ENCODE measurements around the gene NFS1. TPM values are rescaled to one million over a fixed set of nuclear protein-coding genes. Genes with fewer than 3 reads are reported as not detected.

The NFS1 gene
- total RNA-seq, 1 donor from 2014 or later: 19.5 TPM

GRCh38 chr20:35681960-35682359 lies 17.2 kb downstream of the NFS1 start:
- intact Hi-C loops (cut with DNase I): no loop called here
- no peak for ATAC-seq

GRCh38 chr20:35680452-35681183 lies 18.5 kb downstream of the NFS1 start:
- Histone ChIP-seq H3K27ac (no peak overlapping the region), H3K36me3 (peaks cover 27% of the 10 kb centered on the region), H3K4me1 (no peaks in the 10 kb centered on the region), H3K27me3 (no peaks in the 10 kb centered on the region), H3K9me3 (no peaks in the 10 kb centered on the region), H3K4me3 (no peak overlapping the region)
- intact Hi-C loops (cut with DNase I): no loop called here
- ATAC-seq: peak; percentile 70
- no peak for DNase-seq
- no peak for TF ChIP-seq CTCF (IDR thresholded peaks at IDR 0.05)

More at GRCh38 chr20:35681960-35682359, 17.2 kb downstream of the NFS1 start:
- Histone ChIP-seq H3K27me3 (no peaks in the 10 kb centered on the region), H3K9me3 (no peaks in the 10 kb centered on the region), H3K27ac (no peak overlapping the region), H3K4me3 (no peak overlapping the region), H3K36me3 (peaks cover 30% of the 10 kb centered on the region), H3K4me1 (no peaks in the 10 kb centered on the region)
- DNase-seq: no peak
- no peak for TF ChIP-seq CTCF (IDR thresholded peaks at IDR 0.05)

GRCh38 chr20:35674921-35675320 lies 24.2 kb downstream of the NFS1 start:
- TF ChIP-seq CTCF (IDR thresholded peaks at IDR 0.05): no peak
- intact Hi-C loops (cut with DNase I): no loop called here
- Histone ChIP-seq H3K36me3 (peaks cover 67% of the 10 kb centered on the region), H3K27me3 (no peaks in the 10 kb centered on the region), H3K4me3 (no peak overlapping the region), H3K9me3 (no peaks in the 10 kb centered on the region), H3K4me1 (no peaks in the 10 kb centered on the region), H3K27ac (no peak overlapping the region)
- DNase-seq: no peak
- ATAC-seq: no peak

GRCh38 chr20:35673884-35674283 lies 25.3 kb downstream of the NFS1 start:
- no peak for TF ChIP-seq CTCF (IDR thresholded peaks at IDR 0.05)
- intact Hi-C loops (cut with DNase I): no loop called here
- no peak overlapping the region for H3K4me3 ChIP-seq
- H3K27ac ChIP-seq: no peak overlapping the region
- no peaks in the 10 kb centered on the region for H3K9me3 ChIP-seq
- no peak for DNase-seq
- peaks cover 75% of the 10 kb centered on the region for H3K36me3 ChIP-seq
- ATAC-seq: no peak
- no peaks in the 10 kb centered on the region for H3K27me3 ChIP-seq
- no peaks in the 10 kb centered on the region for H3K4me1 ChIP-seq

GRCh38 chr20:35669681-35670080 lies 29.5 kb downstream of the NFS1 start:
- ATAC-seq (no peak), DNase-seq (no peak)
- Histone ChIP-seq H3K36me3 (peaks cover 62% of the 10 kb centered on the region), H3K27ac (no peak overlapping the region), H3K27me3 (no peaks in the 10 kb centered on the region), H3K4me1 (no peaks in the 10 kb centered on the region), H3K4me3 (no peak overlapping the region), H3K9me3 (no peaks in the 10 kb centered on the region)
- TF ChIP-seq CTCF (IDR thresholded peaks at IDR 0.05): no peak
- intact Hi-C loops (cut with DNase I): no loop called here

Data from upper lobe of right lung (tissue), 1 donor.